Activated CD4-positive, CD25-positive, alpha-beta regulatory T cell treated with anti-CD3 and anti-CD28 coated beads, Interleukin-2, amount 50 U/mL, for 72 hours (primary cell): ENCODE results near the gene CNTN2.
A peak's percentile ranks its signal among the peaks of the same experiment; 100 is the strongest.

ENCODE experiments used
- DNase-seq: peaks from one replicate; pipeline ENCODE4 v3.0.0; 2021

The CNTN2 gene

DNA sequence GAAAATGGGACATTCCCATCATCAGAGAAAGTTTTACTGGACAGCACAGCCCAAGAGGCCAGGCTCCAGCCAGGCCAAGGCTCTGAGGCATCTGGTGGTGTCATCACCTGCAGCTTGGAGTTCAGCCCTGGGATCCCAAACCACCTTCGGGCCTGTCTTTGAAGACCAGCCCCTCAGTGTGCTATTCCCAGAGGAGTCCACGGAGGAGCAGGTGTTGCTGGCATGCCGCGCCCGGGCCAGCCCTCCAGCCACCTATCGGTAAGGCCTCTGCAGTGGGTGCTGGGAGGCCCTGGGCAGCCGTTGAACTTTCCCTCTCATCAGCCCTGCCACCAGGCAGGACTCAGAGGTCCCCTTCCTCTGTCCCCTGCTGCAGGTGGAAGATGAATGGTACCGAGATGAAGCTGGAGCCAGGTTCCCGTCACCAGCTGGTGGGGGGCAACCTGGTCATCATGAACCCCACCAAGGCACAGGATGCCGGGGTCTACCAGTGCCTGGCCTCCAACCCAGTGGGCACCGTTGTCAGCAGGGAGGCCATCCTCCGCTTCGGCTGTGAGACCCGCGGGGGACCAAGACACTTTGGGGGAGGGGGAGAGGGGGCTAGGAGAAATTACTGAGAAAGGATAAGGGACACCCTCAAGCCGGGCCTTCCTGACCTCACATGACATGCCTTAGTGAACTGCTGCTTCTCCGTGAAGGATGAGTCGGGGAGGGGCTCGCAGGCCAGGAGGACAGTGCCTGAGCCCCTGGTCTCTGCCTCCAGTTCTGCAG is 15.0 kb downstream of the CNTN2 start:
- no peak for DNase-seq

- no peak for DNase-seq
Observed at GRCh38 chr1:205058853-205059252, 15.8 kb downstream of the CNTN2 start.

DNA sequence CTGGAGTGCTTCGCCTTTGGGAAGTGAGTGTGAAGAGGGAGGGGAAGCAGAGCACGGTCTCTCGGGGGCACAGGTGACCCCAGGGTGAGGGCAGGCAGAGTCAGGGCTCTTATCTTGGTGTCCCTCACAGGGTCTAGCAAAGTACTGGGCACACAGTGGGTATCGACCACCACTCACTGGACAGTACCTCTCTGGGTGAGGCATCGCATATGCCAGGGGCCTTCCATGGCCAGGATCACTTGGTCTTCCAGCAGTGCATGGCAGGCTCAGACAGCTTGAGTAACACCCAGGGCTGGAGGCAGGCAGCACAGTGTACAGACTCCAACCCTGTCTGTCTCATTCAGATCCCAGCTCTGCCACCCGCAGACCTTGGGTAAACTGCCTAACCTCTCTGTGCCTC is 16.6 kb downstream of the CNTN2 start:
- DNase-seq, result no peak

DNA sequence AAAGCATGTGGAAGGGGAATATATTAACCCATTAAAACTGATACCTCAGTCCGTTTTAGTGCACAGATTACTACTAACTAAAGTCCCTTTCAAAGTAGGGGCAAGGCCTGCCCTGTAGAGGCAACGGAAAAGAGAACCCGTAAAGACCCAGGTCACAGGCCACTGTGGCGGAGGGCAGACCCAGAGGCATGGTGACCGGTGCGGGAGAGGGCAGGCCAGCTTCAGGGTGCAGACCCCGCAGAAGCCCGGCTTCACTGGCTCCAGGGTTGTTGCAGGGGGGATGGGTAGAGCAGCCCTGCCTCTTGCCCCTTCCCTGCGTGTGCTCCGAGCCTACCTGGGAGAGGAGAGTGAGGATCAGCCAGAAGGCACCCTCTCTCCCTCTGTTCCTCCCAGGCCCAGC is 17.7 kb downstream of the CNTN2 start:
- DNase-seq, result no peak

- no peak for DNase-seq
Observed at GRCh38 chr1:205061227-205061626, 18.2 kb downstream of the CNTN2 start.

GRCh38 chr1:205061665-205062069 is 18.7 kb downstream of the CNTN2 start:
- peak; percentile 71 for DNase-seq

GRCh38 chr1:205062319-205062718 is 19.3 kb downstream of the CNTN2 start:
- DNase-seq, result no peak

DNA sequence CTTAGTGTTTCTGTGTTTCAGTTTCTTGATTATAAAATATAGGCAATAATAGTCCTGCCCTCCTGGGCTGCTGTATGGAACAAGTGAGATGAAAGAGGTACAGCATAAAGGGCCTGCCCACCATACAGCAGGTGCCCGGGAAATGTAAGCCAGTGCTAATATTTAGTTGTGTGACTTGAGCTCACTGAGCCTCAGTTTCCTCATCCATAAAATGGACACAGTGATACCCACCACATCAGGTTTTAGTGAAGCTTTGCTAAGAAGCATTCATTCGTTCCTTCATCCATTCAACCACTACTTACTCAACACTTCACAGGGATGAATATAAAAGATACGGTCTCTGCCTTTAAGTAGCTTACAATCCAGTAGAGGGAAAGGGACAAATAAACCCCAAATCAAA is 19.9 kb downstream of the CNTN2 start:
- DNase-seq, result no peak

GRCh38 chr1:205064301-205064700 is 21.3 kb downstream of the CNTN2 start:
- no peak for DNase-seq

DNA sequence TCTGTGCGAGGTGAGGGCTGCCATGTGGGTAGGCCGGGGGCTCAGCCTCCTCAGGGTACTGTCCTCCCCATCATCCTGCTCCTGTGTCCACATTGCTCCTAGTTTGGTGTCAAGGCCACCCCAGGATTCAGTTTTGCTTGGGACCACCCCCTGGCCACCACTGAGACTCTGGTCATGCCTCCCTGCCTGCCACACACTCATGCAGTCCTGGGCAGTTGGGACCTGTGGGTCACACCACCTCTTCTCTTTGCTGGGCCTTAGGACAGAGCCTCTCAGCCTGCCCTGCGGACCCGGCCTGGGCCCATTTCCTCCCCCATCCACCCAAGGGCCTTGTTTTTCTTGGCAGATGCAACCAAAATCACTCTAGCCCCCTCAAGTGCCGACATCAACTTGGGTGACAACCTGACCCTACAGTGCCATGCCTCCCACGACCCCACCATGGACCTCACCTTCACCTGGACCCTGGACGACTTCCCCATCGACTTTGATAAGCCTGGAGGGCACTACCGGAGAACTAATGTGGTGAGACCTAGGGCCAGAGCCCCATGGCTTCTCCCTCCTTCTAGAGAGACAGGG is 21.8 kb downstream of the CNTN2 start:
- DNase-seq, result no peak

GRCh38 chr1:205065666-205066065 is 22.7 kb downstream of the CNTN2 start:
- no peak for DNase-seq

GRCh38 chr1:205066141-205066818 is 23.3 kb downstream of the CNTN2 start:
- DNase-seq, result no peak

DNA sequence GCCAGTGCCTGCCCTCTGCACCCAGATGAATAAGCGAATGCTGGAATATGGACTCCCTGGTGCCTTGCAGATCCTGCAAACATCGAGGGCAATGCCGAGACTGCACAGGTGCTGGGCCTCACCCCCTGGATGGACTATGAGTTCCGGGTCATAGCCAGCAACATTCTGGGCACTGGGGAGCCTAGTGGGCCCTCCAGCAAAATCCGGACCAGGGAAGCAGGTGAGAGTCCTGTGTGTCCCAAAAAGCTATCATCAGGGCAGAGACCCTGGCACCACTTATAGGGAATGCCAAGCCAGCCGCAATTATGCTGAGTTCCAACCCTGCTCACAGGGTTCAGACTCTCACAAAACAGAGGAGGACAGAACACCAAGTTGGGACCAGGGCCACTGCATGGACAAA is 24.0 kb downstream of the CNTN2 start:
- no peak for DNase-seq

- no peak for DNase-seq
Observed at GRCh38 chr1:205068001-205068400, 25.0 kb downstream of the CNTN2 start.

GRCh38 chr1:205068457-205069040 is 25.5 kb downstream of the CNTN2 start:
- no peak for DNase-seq

- no peak for DNase-seq
Observed at GRCh38 chr1:205069371-205070125, 26.5 kb downstream of the CNTN2 start.

- DNase-seq, result no peak
Observed at GRCh38 chr1:205071028-205071409, 28.0 kb downstream of the CNTN2 start.

DNA sequence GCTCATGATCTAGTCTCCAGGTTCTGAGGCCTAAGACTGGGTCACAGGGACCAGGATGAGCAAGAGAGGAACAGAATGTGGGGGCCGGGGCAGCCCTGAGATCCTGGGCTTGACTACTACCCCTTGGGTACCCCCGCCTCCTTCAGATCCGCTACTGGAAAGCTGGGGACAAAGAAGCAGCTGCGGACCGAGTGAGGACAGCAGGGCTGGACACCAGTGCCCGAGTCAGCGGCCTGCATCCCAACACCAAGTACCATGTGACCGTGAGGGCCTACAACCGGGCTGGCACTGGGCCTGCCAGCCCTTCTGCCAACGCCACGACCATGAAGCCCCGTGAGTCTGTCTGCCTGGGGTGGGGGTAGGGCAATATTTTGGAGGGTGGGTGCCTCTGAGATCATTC is 28.8 kb downstream of the CNTN2 start:
- DNase-seq, result no peak

GRCh38 chr1:205072286-205072685 is 29.3 kb downstream of the CNTN2 start:
- DNase-seq, result no peak

DNA sequence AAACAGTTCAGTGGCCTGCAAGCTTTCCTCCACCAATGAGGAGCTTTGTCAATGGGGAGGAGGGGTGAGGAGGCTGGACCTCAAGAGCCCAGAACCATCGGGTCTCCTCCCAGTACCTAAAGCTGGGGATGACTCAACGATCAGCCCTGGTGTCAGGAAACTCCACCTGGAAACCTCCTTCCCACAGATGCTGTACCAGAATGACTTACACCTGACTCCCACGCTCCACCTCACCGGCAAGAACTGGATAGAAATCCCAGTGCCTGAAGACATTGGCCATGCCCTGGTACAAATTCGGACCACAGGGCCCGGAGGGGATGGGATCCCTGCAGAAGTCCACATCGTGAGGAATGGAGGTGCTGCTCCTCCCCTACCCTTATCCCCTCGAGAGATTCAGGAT is 29.9 kb downstream of the CNTN2 start:
- no peak for DNase-seq

DNA sequence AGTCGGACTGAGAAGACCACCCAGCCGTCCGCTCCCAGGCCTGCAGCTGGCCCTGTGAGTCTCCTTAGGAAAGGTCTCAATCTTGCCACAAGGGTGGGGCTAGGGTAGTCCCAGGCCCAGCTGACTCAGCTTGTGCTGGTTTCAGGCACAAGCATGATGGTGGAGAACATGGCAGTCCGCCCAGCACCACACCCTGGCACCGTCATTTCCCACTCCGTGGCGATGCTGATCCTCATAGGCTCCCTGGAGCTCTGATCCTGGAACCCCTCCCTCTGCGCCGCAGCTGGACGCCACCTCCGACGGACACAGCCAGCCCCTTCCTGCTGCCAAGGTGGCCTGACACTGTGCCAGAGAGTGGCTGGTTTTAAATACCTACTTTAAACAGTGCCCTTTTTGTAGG is 30.5 kb downstream of the CNTN2 start:
- no peak for DNase-seq

GRCh38 chr1:205074084-205074483 is 31.1 kb downstream of the CNTN2 start:
- no peak for DNase-seq

DNA sequence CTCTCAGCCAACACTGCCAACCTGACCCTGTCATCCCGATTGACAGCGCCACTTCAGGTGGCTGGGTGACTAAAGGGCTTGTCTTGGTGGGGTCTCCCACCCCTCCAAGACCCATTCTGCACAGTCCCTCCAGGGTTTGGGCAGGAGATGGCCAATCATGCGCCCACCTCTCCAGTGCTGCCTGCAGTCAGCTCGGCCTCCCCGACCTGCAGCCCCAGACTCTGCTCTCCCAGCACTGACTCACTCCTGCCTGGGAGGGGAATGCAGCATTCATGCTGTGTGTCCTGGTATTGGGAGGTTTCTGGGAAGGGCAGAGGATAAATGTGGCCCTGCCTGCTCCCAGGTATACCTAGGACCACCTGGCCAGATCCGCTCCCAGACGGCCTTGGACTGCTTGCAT is 31.5 kb downstream of the CNTN2 start:
- DNase-seq, result no peak
